Fibroblast of pulmonary artery (primary cell): Measurements from ENCODE around the gene KIAA0232.

Experiments
- DNase-seq: peaks from one replicate; pipeline ENCODE4 v3.0.0-alpha.2; 2010; ENCODE audit warnings: low read depth
- H3K4me3 ChIP-seq: replicated peaks from 2 replicates; pipeline ENCODE4 v1.5.1; 2011; ENCODE audit warnings: low read depth, mild to moderate bottlenecking, control low read depth, low read length, moderate library complexity
- CTCF ChIP-seq: IDR thresholded peaks from 2 replicates; pipeline ENCODE4 v1.5.1; 2011; ENCODE audit warnings: mild to moderate bottlenecking, control low read depth, low read length, inconsistent platforms; ENCODE audit errors: missing control alignments

KIAA0232 gene

GRCh38 chr4:6750286-6751221, 32.0 kb upstream of the KIAA0232 start:
- DNase-seq: no peak
- no peak for TF ChIP-seq CTCF
- no peak overlapping the region for H3K4me3 ChIP-seq

- no peak for DNase-seq
- no peak for TF ChIP-seq CTCF
- no peak overlapping the region for H3K4me3 ChIP-seq
These were observed 30.7 kb upstream of the KIAA0232 start for GRCh38 chr4:6751611-6752485.

GRCh38 chr4:6752486-6752829, 30.1 kb upstream of the KIAA0232 start:
- no peak for TF ChIP-seq CTCF
- no peak overlapping the region for H3K4me3 ChIP-seq
- DNase-seq: no peak

- no peak for DNase-seq
- H3K4me3 ChIP-seq: no peak overlapping the region
- TF ChIP-seq CTCF: no peak
These were observed 29.4 kb upstream of the KIAA0232 start for GRCh38 chr4:6753103-6753560.

- no peak for TF ChIP-seq CTCF
- no peak for DNase-seq
- H3K4me3 ChIP-seq: no peak overlapping the region
These were observed 28.6 kb upstream of the KIAA0232 start for GRCh38 chr4:6753891-6754290.

- no peak for TF ChIP-seq CTCF
- DNase-seq: no peak
- no peak overlapping the region for H3K4me3 ChIP-seq
These were observed 27.9 kb upstream of the KIAA0232 start for GRCh38 chr4:6754481-6755087.
